ENCODE results near the gene DLG5.

DLG5 gene, protein sequence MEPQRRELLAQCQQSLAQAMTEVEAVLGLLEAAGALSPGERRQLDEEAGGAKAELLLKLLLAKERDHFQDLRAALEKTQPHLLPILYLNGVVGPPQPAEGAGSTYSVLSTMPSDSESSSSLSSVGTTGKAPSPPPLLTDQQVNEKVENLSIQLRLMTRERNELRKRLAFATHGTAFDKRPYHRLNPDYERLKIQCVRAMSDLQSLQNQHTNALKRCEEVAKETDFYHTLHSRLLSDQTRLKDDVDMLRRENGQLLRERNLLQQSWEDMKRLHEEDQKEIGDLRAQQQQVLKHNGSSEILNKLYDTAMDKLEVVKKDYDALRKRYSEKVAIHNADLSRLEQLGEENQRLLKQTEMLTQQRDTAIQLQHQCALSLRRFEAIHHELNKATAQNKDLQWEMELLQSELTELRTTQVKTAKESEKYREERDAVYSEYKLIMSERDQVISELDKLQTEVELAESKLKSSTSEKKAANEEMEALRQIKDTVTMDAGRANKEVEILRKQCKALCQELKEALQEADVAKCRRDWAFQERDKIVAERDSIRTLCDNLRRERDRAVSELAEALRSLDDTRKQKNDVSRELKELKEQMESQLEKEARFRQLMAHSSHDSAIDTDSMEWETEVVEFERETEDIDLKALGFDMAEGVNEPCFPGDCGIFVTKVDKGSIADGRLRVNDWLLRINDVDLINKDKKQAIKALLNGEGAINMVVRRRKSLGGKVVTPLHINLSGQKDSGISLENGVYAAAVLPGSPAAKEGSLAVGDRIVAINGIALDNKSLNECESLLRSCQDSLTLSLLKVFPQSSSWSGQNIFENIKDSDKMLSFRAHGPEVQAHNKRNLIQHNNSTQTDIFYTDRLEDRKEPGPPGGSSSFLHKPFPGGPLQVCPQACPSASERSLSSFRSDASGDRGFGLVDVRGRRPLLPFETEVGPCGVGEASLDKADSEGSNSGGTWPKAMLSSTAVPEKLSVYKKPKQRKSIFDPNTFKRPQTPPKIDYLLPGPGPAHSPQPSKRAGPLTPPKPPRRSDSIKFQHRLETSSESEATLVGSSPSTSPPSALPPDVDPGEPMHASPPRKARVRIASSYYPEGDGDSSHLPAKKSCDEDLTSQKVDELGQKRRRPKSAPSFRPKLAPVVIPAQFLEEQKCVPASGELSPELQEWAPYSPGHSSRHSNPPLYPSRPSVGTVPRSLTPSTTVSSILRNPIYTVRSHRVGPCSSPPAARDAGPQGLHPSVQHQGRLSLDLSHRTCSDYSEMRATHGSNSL (N-terminal part only)

DNA sequence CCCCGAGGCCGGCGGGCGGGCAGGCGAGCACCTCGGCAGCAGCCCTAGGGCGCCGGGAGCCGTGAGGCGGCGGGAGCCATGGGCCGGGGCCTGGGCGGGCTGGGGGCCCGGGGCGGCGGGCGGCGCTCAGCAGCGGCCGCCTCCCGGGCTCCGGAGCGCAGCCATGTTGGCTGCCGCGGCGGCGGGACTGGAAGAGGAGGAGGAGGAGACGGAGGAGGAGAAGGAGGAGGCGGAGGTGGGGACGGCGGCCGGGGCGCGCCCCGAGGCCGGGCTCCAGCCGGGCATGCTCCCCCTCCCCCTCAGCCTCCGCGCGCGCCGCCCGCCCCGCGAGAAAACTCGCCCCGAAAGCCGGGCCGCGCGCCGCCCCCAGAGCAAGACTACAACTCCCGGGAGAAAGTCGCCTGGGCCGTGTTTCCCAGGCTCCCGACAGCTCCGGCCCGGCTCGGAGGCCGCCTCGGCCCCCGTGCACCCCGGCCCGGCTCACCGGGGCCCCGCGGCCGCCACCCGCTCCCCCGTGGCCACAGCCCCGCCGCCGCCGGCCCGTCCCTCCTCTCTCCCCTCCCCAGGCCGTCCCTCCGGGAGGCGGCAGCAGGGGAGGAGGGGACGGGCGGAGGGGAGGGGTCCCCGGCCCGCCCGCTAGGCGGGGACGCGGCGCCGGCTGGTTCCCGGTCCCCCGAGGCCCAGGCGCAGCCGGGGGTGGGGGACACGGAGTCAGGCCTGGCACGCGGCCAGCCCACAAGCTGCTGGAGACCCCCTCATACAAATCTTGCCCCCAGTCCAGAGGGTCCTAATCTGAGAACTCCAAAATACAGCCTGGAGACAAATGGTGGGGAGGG, at the start of gene DLG5:
Gene DLG5, minus strand, starts transcription at position 190 of the 836 bp plus-strand sequence. CDS start 235 bp downstream, outside the sequence.
- peak in 1 of 2 donors; percentile 3 for DNase-seq (ENCODE audit: low read depth in 2 of 2)

DNA sequence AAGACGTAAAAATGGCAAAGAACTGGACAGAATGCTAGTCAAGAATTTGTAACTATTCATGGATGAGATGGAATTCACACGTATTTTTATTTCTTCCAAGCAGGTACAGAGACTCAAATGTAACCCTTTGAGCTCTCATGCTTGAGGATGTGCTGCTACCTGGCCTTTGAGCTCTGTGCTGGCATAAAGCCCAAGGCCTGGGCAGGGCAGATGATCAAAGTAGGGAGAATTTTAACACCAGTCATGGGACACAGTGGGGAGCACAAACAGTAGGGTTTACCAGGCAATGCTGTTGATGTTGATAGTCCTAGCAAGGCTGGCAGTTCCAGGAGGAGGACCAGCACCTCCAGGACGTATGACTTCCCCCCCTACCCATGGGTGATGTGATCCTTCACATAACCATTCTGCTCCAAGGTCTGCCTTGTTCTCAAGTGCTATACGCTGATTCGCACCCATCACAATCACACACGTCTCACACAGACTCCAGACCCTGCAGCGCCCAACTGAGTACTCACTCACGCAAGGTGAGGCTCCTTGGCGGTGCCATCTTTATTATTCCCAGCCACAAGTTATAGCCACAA, 48.6 kb upstream of the DLG5 start:
- no peak for DNase-seq (ENCODE audit: low read depth in 2 of 2)

DNA sequence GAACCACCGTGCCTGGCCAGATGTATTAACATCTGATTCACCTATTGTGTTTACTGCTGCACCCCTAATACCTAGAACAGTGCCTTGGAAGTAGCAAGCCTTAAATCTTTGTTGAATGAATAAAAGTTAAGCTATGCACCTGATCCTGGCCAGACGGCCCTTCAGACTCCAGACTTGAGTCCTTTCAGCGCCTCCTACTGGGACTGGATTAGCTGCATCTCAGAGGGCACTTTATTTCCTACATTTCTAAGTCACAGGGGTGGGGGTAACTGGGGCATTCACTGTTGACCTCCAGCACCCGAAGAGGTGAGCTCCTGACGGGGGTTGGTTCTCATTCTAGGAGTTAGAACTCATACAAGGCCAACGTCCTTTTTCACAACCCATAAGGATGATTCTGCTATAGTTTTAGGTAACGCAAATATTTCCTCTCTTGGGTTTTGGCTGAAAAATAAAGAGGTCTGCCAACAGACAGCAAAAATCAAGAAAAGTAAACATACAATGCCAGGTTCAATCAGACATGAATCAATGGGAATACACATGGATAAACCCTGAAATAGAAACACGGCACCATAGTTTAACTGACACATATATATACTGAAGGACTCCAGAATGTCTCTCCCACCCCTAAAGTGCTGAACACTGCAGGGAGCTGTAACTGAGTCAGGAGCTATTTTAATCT, 48.0 kb upstream of the DLG5 start:
- no peak for DNase-seq (ENCODE audit: low read depth in 2 of 2)

DNA sequence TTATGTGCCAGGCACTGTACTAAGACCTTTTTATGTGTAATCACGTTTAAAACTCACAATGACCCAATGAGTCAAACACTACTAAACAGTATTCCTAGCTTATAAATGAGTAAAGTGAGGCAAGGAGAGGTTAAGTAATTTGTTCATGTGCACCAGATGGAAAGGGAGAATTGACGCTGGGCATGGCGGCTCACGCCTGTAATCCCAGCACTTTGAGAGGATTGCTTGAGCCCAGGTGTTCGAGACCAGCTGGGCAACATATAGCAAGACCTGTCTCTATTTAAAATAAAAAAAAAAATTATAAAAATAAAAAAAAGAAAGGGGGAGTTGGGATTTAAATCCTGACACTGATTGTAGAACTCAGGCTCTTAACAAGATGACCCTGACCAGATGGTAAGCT, 46.7 kb upstream of the DLG5 start:
- no peak for DNase-seq (ENCODE audit: low read depth in 2 of 2)

DNA sequence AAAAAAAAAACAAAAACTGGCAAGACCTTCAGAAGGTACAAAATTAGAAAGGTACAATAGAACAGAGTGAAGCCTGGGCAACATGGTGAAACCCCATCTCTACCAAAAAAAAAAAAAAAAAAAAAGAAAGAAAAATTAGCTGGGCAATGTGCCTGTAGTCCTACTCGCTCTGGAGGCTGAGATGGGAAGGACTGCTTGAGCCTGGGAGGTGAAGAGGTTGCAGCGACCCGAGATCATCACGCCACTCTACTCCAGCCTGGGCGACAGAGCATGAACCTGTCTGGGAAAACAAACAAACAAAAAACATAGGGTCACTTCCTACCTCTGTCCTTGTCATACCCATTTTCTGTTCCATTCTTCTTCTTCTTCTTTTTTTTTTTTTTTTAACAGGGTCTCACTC, 45.6 kb upstream of the DLG5 start:
- DNase-seq (ENCODE audit: low read depth in 2 of 2) = no peak

DNA sequence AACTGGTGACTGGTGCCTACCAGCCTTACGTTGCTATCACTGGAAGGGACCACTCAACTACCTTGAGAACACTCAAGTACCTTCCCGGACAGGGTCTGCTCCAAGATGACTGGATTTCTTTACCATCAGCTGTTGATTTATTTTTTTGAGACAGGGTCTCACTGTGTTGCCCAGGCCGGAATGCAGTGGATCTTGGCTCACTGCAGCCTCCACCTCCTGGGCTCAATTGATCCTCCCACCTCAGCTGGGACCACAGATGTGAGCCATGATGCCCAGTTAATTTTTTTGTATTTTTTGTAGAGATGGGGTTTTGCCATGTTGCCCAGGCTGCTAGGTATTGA, 45.2 kb upstream of the DLG5 start:
- no peak for DNase-seq (ENCODE audit: low read depth in 2 of 2)

DNA sequence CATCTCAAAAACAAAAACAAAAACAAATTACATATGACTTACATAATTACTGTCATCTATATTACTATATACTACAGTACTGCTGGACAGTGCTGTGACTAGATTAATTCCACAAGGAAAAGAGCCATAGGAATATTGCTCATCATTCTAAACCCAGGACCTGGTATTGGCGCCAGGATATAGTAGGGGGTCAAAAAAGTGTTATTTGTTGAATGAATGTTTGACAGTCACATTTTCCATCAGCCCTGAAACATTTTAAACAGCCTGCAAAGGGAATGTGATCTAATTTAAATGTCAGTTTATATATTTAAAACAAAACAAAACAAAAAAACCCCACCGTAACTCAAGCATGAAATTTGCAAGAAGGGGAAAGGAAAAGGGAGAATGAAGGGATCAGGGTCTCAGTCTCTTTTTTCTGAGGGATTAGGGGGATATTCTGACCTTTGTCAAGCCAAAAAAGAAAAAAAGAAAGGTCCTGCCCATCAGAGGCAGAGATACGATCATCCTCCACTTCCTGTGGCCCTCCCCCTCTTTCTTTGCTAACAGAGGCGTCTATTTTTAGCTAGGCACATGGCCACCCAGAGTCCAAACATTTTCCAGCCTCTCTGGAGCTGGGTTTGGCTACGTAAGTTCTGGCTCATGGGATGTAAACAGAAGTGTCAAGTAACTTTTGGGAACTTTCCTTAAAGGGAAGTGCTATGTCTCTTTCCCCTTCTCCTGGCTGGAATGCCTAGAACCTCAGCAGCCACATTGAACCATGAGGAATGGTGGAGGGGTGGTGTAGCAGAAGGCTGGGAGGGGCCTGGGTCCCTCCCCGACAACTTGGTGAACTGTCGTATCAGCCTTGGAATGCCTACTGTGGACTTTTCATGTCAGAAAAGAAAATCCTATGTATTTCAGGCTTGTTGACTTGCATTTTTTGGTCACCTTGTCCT, 44.6 kb upstream of the DLG5 start:
- no peak for DNase-seq (ENCODE audit: low read depth in 2 of 2)

DNA sequence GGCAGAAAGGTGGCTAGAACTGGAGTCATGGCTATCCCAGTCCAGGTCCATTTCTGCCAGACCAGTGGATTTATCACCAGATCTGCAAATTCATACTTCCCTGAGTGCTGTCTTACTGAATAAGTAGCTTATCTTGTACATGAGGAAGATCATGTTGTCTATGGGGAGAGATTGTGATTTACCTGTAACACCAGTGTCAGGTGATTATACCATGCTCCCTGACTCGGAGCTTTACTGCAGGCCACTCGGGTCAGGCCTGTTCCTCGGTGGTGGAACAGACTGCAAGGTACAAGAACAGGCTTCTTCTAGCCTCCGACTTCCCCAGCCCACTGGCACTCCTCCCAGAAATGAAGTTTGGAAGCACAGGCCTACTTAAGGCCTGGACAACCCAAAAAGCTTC, 42.6 kb upstream of the DLG5 start:
- no peak for DNase-seq (ENCODE audit: low read depth in 2 of 2)

DNA sequence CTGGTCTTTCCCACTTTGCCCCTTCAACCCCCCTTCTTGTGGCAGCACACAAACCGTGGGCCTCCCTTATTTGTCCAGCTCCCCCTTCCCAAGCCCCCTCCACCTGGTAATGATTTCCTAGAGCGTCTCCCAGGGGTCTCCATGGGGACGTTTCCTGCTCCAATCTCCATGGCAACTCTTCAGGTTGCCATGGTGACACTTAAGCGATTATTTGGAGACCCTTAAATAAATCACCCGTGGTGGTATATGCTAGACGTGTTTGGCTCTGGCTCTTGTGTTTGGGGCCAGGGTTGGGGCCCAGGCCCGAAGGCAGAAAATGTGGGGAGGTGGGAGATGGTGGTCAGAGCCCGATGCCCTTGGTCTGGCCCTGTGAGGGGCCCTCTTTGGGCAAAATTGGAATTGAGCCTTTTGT, 41.1 kb upstream of the DLG5 start:
- DNase-seq (ENCODE audit: low read depth in 2 of 2) = no peak

DNA sequence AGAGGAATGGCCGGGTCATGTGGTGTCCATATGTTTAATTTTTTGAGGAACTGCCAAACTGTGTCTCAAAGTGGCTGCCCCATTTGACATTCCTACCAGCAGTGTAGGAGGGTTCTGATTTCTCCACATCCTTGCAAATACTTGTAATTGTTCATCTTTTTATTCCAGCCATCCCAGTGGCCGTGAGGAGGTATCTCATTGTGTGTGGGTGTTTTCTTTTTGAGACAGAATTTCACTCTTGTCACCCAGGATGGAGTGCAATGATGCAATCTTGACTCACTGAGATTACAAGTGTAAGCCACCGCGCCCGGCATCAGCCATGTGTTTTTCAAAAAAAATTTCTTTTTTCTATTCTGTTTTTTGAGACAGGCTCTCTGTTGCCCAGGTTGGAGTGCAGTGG, 38.7 kb upstream of the DLG5 start:
- peak in 1 of 2 donors; percentile 12 for DNase-seq (ENCODE audit: low read depth in 2 of 2)

DNA sequence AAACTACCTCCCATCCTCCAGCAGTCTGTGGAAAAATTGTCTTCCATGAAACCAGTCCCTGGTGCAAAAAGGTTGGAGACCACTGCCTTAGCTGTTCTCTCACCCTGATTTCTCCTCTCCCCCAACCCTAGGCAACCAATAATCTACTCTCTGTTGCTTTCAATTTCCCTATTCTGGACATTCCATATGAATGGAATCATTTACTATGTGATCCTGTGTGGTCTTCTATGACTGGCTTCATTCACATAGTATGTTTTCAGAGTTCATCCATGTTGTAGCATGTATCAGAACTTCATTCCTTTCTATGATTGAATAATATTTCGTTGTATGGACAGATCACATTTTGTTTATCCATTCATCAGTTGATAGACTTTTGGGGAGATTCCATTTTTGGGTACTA, 38.3 kb upstream of the DLG5 start:
- no peak for DNase-seq (ENCODE audit: low read depth in 2 of 2)

DNA sequence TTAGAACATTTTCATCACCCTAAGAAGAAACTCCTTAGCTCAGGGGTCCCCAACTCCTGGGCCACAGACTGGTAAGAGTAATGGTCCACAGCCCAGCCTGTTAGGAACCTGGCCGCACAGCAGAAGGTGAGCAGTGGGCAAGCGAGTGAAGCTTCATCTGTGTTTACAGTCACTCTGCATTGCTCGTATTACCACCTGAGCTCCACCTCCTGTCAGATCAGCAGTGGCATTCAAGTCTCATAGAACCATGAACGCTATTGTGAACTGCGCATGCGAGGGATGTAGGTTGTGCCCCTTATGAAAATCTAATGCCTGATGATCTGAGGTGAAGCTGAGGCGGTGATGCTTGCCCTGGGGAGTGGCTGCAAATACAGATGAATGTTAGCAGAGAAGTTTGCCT, 37.3 kb upstream of the DLG5 start:
- DNase-seq (ENCODE audit: low read depth in 2 of 2) = no peak

DNA sequence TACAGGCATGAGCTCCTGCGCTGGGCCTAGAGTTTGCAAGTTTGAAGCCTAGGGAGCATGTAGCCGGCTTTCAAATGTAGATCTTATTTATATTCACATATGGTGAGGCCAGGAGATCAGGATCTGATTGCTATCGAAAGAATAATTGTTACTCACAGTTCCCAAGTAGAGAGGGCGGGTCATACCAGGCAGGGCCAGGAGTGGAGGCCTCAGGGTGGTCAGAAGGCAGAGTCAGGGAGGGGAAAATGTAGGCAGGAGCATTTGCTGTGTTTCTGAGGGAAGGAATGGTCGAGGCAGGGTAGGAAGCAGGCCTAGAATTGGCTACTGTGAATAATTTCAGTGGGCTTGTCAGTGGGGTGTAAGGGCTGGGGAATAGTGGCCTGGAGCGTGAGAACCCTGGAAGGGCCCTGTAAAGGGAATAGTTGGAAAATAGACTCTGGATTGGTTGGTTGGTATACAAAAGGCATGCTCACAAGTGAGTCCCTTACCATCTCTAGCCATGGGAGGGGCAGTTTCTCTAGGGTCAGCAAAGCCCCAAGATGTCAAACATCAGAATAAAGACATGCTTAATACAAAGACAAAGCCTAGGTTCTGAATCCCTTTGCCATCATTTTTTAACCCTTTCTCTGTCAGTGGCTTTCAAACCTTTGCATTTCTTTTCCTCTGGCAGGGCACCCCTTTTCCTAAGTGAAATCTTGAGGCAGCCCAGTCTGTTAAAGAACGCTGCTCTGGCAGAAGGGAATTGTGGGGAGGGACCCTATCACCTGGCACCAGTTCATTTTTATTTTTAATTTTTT, 36.0 kb upstream of the DLG5 start:
- DNase-seq (ENCODE audit: low read depth in 2 of 2) = no peak

DNA sequence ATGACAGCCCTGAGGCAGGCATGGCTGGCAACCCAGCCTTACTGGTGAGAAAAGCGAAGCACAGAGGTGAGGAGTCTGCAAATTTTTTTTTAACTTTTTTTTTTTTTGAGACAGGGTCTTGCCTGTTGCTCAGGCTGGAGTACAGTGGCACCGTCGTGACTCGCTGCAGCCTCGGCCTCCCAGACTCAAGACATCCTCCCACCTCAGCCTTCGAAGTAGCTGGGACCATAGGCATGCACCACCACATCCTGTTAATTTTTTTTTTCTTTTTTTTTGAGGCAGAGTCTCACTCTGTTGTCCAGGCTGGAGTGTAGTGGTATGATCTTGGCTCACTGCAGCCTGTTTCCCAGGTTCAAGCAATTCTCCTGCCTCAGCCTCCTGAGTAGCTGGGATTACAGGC, 35.1 kb upstream of the DLG5 start:
- no peak for DNase-seq (ENCODE audit: low read depth in 2 of 2)

DNA sequence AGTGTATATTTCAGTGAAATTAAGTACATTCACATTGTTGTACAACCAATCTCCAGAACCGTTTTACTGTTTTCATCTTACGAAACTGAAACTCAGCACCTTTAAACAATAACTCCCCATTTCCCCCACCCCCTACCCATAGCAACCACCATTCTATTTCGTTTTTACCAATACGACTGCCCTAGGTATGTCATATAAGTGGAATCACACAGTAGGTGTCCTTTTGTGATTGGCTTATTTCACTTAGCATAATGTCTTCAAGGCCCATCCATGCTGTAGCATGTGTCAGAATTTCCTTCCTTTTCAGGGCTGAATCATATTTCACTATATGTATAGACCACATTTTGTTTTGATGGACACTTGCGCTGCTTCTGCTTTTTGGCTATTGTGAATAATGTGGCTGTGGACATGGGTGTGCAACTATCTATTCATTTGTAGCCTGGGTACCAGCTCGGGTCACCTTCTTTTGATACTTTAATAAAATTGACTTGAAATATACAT, 34.3 kb upstream of the DLG5 start:
- no peak for DNase-seq (ENCODE audit: low read depth in 2 of 2)

DNA sequence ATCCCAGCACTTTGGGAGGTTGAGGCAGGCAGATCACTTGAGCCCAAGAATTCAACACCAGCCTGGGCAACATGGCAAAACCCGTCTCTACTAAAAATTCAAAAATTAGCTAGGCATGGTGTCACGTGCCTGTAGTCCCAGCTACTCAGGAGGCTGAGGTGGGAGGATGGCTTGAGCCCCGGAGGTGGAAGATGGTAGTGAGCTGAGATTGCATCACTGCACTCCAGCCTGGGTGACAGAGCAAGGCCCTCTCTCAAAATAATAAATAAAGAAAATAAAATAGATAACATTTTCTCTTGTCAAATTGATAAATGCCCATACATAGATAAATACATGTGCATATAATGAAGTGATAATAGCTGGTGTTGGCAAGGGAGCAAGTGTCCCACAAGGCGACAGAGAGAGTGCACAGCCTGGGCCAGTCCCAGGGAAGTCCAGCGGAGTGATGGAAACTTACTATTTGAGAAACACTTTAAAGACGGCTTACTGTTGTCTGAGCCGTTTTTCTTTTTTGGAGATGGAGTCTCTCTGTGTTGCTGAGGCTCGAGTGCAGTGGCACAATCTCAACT, 33.4 kb upstream of the DLG5 start:
- DNase-seq (ENCODE audit: low read depth in 2 of 2) = no peak

DNA sequence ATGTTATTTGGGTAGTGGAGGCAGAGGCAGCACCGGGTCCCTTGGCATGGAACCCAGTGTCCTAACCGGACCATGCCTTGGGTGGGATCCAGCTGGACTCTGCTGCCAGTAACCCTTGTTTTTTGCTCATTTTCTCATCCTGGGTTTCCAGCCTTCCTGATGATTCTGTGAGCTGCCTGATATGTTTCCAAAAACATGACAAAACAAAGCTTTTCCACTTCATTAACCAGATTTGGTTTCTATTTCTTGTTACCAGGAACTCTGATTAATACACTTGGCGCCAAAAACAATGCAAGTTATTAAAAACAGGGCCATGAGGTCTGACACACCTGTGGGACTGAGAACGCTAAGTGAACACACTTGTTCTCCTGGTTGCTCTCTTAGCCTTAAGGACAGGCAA, 32.8 kb upstream of the DLG5 start:
- no peak for DNase-seq (ENCODE audit: low read depth in 2 of 2)

DNA sequence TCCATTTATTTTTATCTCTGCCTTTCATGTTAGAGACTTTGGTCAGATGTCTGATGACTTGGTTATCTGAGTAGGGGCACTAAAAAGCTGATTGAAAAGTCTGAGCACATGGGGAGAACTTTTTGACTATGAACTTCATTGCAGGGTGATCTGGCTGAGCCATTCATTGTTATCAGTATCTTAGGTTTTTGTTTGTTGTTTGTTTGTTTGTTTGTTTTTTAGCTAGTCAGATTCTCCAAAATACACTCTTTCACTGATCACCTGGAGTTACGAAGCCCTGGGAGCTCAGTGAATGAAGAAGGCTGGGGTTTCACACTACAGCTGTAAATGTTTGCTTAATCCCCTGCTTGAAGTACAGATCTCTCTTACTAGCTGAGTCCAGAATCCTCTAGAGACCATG, 28.6 kb upstream of the DLG5 start:
- DNase-seq (ENCODE audit: low read depth in 2 of 2) = no peak
